Hematopoietic multipotent progenitor cell treated with erythropoietin and hydrocortisone succinate and interleukin-3 and kit ligand, for 17 days (in vitro differentiated cells): Measurements from ENCODE around the gene CARS1.

Experiments
- DNase-seq: peaks from one replicate; pipeline ENCODE4 v3.0.0-alpha.2; 2015; ENCODE audit warnings: low spot score

The CARS1 gene

DNA sequence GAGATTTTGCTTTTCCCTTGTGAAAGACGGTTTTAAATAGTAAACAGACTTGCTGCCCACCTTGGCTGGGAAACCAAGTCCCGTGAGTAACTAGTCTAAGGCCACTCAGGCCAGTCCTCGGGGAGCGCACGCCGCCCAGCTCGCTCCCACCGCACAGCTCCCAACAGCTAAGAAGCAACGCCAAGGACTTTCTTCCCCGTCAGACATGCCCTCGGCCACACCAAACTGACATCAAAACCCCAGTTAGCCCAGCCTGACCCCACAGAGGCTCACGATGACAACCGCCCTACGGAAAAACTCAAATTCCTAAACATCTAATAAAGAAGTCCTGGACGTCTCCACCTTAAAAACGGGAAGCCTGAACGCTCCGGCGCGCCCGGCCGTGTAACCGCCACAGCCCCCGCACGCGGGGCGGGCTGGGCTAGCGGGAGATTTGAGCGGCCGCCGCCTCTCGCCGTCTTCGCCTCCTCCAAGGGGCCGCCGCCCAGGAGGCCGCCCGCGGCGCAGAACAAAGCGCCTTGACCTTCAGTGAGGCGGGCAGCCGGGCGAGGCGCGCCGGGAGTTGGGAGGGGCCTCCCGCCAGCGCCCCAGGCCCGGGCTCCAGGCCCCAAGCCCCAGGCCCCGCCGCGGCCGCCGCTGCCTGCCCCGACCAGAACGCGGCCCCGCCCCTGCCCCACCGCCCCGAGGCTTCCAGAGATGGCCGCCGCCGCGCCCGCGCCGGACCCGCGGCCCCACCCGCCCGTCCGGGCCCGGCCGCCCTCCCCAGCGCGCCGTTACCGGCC, 65.6 kb downstream of the CARS1 start:
- DNase-seq: peak; percentile 73

DNA sequence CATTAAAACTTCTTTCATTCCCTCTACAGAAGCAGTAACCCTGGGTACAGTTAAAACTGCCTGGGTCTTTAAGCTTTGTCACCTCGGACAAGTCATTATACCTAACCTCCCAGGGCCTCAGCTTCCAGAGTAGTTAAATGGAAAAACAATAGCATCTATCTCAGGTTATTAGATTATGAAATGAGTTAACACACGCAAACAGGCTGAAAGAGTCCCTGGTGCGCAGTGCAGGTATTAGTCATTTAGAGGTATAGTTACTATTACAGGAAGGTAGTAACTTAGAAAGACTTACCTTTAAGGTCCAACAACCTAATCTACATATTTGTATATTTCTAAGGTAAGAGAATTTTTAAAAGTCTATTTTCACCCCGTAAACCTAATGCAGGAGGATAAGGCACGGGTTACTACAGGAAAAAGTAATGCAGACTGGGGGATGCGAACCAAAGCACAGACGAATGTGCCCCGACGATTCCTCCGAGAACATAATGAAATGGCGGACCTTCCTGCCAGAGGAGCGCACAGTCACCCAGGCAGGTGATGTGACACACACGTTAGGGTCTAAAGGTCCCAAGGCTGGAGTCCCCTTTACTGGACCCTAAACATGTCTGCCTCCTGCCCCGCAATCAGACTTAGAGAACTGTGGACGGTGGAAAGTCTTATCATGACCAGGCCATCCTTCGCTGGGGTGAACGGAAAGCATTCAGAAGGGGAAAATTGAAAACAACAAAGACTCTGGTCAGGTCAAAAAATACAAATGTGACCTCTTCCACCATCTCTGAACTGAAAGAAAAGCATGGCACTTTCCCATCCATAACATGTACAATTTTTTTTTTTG, 66.4 kb downstream of the CARS1 start:
- peak; percentile 70 for DNase-seq

DNA sequence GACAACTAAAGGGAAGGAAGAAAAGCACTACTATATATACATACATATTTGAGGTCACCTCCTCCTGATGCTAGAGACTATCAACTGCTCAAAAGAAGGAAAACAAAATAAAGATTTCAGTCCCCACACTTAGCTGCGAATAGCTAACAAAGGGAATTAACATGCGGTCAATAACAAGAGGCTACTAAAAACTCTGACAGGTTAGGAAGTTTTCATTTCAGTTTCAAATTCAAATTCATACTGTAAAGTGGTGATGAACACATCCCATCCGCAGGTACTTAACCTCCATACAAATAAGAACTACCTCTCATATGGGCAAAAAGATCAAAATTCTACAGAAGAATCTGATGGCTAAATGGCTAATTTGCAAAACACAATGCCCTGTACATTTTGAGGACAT, 67.7 kb downstream of the CARS1 start:
- no peak for DNase-seq

DNA sequence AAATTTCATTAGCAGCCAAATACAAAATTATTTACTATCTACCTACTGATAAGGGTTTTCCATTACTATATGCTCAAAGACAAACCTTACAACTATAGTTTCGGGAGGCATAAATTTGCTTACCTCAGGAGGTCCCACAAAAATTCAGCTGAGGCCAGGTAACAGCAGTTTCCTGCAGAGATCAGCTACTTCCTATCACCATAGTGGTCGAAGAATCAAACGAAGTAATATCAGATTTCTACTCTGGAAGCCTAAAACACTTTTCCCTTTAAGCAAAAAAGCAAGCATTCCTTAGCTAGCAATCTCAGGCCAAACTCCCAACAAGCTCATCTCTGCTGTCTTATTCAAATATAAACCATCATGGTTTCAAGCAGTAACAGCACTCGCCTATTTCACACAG, 68.2 kb downstream of the CARS1 start:
- no peak for DNase-seq

DNA sequence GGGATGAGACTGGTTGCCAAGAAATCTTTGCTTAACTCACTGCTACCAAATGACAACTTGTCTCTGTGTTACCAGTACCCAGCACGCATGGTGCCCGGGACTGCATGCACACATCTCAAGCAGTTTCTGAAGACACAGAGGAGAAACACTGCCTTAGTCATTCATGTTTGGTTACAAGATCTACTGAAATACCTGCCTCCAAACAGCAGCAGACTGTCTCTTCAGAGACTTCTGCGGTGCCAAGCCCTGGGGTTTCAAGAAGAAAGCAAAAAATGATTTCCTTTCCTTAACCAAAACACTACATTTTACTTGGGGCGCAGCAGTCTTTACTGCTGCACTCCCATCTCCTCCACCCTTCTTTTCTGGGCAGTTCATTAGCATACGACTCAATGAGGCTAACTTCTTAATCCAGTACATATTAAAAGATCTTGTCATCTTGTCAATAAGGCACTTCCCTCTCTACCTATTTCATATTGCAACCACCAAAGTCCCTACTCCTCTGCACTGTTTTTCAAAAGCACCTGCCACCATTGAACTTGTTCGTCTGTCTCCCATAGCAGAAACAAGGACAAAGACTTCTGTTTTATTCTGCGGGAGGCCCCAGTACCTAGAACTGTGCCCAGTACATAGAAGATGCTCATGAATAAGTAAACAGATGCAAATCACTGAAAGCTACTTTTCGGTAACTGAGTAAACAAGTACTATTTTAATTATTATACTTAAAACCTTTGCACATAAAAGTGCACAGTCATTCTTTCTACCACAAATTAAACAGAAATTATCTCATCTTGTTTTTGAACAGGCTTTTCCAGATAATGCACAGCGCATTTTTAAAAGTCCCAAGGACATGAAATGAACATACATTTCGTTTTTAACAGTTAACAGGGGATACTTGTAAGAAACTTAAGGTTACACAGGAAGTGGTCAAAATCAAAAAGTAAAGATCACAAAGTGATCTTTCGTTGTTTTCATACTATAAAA, 69.1 kb downstream of the CARS1 start:
- peak; percentile 76 for DNase-seq

DNA sequence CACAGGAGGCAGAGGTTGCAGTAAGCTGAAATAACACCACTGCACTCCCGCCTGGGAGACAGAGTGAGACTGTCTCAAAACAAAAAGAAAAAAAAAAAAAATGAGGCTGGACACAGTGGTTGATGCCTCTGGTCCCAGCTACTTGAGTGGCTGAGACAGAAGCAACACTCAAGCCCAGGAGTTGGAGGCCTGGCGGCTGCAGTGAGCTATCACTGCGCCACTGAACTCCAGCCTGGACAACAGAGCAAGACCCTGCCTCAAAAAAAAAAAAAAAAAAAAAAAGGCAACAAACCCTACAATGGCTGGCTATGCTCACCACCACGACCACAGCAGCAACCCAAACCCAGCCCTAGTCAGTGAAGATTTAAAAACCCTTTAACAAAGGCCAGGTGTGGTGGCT, 73.3 kb downstream of the CARS1 start:
- no peak for DNase-seq

DNA sequence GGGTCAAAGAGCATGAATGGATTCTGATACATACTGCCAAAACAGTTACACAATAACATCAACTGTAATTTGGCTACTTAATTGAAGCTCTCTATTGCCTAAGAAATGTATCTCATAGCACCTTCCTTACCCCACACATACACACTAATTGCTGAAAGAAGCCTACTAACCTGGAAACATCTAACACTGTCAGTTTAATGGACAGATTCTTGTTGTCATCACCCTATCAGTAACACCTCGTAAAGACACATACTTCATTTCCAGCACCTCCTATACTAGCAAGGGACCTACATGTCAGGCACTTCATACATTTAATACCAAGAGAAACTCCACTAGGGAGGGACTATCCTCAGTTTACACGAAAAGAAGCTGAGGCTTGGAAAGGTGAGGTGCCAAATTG, 75.0 kb downstream of the CARS1 start:
- DNase-seq: no peak

DNA sequence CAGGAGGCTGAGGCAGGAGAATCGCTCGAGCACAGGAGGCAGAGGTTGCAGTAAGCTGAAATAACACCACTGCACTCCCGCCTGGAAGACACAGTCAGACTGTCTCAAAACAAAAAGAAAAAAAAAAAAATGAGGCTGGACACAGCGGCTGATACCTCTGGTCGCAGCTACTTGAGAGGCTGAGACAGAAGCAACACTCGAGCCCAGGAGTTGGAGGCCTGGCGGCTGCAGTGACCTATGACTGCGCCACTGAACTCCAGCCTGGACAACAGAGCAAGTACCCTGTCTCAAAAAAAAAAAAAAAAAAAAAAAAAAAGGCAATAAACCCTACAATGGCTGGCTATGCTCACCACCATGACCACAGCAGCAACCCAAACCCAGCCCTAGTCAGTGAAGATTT, 76.1 kb downstream of the CARS1 start:
- no peak for DNase-seq

DNA sequence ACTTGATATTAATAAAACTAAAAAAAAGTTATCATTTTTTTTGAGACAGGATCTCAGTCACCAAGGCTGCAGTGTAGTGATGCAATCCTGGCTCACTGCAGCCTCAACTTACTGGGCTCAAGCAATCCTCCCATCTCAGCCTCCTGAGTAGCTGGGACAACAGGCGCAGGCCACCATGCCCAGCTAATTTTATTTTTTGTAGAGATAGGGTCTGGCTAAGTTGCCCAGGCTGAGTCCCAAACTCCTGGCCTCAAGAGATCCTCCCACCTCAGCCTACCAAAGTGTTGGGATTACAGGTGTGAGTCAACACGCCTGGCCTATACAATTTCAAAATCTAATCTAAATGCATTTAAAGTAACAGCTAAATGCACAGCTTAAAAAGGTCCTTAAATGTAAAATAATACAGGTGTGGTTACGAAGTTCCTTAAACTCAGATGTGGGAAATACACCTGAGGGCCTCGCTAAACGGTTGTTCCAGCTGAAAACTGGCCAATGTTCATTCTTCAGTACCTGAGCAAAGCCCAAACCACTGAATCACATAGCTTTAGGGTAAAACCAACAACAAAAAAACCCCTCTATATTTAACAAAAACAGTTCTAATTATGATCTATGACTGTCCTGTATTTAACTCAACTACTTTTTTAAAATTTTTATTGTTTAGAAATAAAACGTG, 76.9 kb downstream of the CARS1 start:
- DNase-seq: no peak

DNA sequence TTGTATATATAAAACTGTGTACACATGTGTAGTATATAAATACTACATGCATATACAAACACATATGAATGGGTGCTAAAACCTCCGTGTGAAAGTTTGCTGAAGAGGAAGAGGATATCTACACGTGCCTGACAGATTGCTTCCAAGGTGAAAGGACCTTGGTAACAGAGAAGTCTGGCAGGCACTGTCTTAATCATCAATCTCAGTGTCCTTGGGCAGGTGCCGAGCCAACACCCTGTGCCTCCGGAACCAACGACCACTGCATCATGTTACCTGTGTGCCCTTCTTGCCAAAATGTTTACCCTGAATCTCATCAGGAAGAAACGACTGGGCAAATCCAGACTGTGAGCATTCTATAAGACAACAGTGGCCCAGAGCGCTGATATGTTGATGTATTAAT, 80.1 kb downstream of the CARS1 start:
- DNase-seq: no peak

DNA sequence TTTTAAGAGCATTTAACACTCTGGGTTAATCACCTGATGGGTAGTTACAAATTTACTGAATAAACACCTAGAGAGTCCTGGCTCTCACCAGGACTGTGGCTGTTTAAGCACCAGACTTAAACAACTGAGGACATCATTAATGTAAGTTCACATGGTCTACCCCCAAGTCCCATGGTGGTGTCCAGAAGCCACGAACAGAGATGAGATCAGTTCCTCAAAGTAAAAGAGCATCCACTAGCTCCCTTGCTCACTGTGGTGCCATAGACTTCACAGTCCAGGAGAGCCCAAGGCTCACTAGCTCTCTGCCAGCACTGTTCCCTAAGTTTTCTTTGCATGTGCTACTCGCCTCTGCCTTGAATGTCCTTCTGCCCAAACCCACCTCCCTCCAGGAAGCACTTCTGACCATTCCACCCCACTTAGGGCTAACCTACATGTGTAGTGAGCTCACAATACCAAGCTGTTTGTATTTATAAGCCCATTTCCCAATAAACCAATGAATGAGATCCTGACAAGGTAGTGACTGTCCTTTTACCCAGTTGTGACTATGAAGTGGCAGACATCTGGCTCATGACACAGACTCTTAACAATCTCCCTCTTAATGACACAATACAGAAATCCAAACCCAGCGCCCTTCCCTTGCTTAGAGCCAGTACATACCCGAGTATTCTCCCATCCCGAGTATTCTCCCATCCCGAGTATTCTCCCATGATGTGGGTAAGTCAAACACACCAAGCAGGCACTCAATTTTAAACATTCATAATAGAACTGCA, 80.7 kb downstream of the CARS1 start:
- DNase-seq: no peak

DNA sequence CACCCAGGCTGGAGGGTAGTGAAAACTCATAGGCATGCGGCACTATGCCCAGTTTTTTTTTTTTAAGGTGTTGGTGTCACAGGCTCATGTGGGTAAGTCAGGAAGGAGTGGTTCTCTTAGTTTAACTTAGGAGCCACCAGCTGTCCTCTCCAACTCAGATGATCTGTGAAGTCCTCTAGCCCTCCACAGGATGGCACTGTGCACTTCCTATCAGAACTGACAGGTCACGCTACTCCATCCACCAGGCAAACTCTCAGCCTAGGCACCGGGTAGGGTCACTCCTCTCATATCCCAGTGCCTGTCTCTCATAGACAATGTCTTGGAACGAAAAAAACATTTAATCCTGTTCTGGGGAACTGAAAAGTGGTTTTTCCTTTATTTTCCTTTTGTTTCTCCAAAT, 81.6 kb downstream of the CARS1 start:
- peak; percentile 80 for DNase-seq

DNA sequence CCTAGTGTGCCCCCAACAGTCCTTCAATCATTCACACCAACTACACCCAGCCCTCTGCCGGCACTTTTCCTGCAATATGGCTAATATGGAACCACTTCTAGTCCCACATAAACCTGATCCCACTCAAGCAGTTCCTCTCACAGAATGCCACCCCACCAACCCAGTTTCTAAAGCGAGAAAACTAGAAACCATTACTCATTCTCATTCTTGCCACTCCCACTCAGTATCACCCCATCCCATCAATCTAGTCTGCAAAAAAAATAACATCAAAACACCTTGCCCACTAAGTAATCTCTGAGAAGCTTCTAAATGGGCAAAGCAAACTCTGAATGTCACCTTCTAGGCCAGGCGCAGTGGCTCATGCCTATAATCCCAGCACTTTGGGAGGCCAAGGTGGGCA, 83.0 kb downstream of the CARS1 start:
- no peak for DNase-seq

DNA sequence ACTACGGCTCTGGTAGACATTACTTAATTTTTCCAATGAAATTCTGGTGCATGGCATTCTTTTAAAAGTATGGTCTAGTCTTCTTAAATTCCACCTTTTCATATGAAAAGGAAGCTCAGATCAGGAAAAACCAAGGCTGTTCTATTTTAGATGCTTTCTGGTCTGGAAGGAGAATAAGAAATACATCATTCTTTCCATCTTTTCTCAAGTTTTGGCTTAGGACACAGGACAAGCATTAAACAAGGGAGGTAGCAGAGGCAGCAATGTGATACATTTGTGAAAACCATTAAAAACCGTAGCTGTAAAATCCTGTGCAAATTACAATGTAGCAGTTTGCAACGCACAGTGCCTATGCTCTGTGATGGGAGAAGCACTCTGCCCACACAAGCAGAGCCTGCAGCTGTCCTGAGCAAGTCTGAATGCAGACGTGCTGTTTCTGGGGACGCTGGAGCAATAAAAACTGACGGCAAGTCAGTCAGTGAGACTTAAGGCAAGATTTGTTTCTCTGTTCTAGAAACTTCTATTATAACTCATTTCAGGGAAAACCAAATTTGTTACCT, 88.8 kb downstream of the CARS1 start:
- DNase-seq: no peak

DNA sequence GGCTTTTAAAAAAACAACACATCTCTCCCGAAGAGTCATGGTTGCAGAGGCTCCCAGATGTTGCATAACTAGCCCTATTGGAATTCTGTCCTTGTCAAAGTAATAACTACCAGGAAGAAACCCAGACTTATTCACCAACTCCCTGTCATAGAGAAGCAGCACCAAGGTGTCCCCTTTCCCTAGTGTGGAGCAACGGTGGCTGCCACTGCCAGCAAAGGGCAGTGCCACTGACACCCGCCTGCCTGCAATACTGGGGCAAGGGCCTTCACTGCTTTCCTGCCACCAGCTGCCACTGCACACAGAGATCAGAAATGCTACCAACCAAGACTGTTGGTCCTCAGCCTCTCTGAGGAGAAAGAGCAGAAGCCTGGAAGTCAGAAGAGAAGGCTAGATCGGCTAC, 92.4 kb downstream of the CARS1 start:
- DNase-seq: no peak

DNA sequence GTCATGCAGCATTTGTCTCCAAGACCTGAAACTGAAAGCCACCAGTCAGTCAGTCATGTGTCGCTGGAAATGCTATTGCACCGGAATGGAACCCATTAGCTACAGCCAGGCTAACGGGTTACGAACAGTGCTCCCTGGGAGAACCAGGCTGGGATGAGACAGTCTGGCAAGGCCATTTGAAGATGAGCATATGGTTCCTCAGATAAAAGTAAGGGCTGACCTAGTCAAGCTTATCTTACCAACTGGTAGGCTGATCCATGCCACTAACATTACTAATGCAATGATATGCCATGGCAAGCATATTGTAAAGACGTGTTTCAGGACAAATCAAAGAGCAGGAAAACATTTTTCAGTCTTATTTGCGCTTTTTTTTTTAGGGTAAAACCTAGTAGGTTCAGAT, 93.5 kb downstream of the CARS1 start:
- DNase-seq: peak; percentile 82

DNA sequence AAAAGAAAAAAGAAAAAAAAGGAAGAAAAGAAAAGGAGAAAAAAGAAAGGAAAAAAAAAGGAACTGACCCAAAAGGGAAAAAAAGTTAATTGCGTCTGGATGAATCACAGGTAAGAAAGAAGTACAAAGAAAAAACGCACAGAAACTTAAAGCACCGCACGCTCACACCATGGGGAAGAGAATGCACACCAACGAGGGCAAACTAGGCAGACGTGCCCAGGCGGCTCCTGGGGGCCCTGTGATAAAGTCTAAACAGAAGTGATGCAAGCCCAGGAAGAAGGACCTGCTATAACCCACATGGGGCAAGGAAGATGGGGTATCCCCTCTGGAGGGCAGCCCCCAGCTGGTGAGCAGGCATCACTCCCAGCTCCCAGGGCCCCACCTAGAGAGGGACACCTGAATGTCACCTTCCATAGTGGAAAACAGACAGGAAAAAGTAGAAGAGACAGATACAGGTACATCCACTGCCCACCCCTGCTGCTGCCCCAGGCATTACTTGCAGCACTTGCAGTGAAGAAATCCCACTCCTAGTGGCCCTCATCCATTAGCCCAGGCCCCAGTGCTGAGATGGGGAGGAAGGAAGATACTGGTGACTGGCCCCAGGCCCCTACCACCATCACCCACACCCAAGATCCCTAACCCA, 94.0 kb downstream of the CARS1 start:
- peak; percentile 39 for DNase-seq

DNA sequence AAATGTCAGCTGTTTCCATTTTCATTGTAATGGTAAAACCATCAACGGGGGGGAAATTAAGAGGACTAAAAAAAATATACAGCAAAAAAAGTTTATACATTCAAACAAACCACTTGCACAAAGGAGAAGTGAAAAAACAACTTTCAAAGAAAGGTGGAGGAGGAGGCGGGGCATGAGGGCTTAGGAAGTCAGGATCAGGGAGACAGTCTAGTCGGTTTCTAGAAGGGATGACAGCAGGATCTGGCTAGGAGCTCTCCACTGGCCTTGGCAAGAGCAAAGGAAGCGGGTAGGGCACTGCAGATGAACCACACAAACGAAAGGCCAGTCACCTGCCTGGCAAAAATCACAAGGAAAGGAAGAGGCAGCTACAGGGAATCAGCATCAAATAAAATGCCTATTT, 96.1 kb downstream of the CARS1 start:
- DNase-seq: no peak

DNA sequence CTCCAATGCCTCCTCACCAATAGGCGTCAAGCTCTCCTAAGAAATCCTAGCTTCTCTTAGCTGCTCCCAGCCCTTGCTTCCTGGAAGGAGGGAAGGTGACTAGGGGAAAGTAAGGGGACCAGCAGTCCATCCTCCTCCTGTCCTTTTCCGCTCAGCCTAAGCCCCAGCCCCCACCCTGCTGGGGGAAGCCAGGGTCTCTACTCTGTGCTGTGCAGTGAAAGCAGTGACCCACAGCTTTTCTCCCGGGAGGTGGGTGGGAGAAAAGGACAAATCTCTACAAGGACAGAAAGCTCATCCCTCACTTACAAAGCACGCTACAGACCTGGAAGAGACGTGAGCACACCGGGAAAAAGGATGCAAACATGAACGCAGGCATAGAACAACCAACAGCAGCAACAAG, 97.1 kb downstream of the CARS1 start:
- no peak for DNase-seq

DNA sequence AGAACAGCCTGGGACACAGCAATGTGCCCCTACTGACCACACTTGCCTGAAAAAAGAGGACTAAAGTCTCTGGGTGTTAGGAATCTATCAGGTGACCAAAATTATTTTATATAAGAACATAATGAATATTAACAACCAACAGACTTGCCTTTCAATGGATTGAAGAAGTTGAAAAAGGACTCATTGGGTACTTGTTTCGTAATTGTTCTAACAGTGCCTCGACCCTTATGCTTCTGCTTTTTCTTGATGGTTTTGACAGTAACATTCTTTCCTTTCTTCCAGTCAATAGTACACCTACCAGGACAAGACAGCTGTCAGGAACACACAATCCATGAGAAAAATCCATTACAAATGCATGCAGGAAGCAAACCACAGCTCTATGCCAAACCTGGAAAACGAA, 99.0 kb downstream of the CARS1 start:
- no peak for DNase-seq
